Measurements from ENCODE around the gene STXBP6. TPM values are rescaled to one million over a fixed set of nuclear protein-coding genes. Genes with fewer than 3 reads are reported as not detected.

The STXBP6 gene
- total RNA-seq, 4 donors from 2014 or later = 34.9 to 62.1 (median 45.5) TPM

- no peaks in the 10 kb centered on the region for H3K9me3 ChIP-seq
- H3K27ac ChIP-seq = no peak overlapping the region
- 94% methylated on average over 1 of the region's 1 CpG for WGBS
- TF ChIP-seq POLR2A (IDR thresholded peaks at IDR 0.05) (no peak), EP300 (IDR thresholded peaks at IDR 0.05) (no peak), CTCF (IDR thresholded peaks at IDR 0.05) (no peak), POLR2AphosphoS5 (IDR thresholded peaks at IDR 0.05) (no peak)
- DNase-seq (ENCODE audit: low spot score in 2 of 2) = no peak
- H3K36me3 ChIP-seq = no peaks in the 10 kb centered on the region
- H3K4me1 ChIP-seq = peaks cover 5% of the 10 kb centered on the region
- H3K4me3 ChIP-seq = no peak overlapping the region
- no peaks in the 10 kb centered on the region for H3K27me3 ChIP-seq
Observed at GRCh38 chr14:24801024-24801423, 248.9 kb downstream of the STXBP6 start.

DNA sequence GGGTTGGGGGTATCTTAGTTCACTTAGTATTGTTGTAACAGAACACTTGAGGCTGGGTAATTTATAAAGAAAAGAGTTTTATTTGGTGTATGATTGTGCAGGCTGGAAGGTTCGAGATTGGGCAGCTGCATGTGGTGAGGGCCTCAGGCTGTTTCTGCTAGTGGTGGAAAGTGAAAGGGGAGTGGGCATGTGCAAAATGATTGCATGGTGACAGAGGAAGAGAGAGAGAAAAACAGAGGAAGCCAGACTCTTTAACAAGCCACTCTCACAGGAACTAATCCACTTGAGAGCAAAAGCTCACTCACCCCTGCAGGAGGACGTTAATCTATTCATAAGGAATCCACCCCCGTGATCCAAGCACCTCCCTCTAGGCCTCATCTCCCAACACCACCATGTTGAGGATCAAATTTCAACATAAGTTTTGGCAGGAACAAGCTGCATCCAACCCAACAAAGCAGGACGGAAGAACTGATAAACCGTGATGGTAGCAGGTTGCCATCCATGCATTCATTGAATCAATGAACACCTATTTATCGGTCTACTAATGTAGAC is 251.0 kb downstream of the STXBP6 start:
- H3K27ac ChIP-seq = no peak overlapping the region
- H3K4me3 ChIP-seq = no peak overlapping the region
- no peaks in the 10 kb centered on the region for H3K4me1 ChIP-seq
- TF ChIP-seq EP300 (IDR thresholded peaks at IDR 0.05) = no peak
- TF ChIP-seq CTCF (IDR thresholded peaks at IDR 0.05) = no peak
- TF ChIP-seq POLR2AphosphoS5 (IDR thresholded peaks at IDR 0.05) = no peak
- no peak for TF ChIP-seq POLR2A (IDR thresholded peaks at IDR 0.05)
- H3K27me3 ChIP-seq = no peaks in the 10 kb centered on the region
- WGBS = 81% methylated on average over 6 of the region's 6 CpGs
- no peaks in the 10 kb centered on the region for H3K36me3 ChIP-seq
- H3K9me3 ChIP-seq = no peaks in the 10 kb centered on the region
- DNase-seq (ENCODE audit: low spot score in 2 of 2) = no peak

GRCh38 chr14:24795406-24795805 is 254.5 kb downstream of the STXBP6 start:
- no peak for TF ChIP-seq POLR2A (IDR thresholded peaks at IDR 0.05)
- TF ChIP-seq EP300 (IDR thresholded peaks at IDR 0.05) = no peak
- no peak for TF ChIP-seq POLR2AphosphoS5 (IDR thresholded peaks at IDR 0.05)
- no peak for TF ChIP-seq CTCF (IDR thresholded peaks at IDR 0.05)
- Histone ChIP-seq H3K27me3 (no peaks in the 10 kb centered on the region), H3K9me3 (no peaks in the 10 kb centered on the region), H3K36me3 (no peaks in the 10 kb centered on the region), H3K4me1 (no peaks in the 10 kb centered on the region), H3K27ac (no peak overlapping the region), H3K4me3 (no peak overlapping the region)
- 94% methylated on average over 5 of the region's 5 CpGs for WGBS
- no peak for DNase-seq (ENCODE audit: low spot score in 2 of 2)

GRCh38 chr14:24794644-24795305 is 255.2 kb downstream of the STXBP6 start:
- H3K27ac ChIP-seq = no peak overlapping the region
- H3K36me3 ChIP-seq = no peaks in the 10 kb centered on the region
- no peaks in the 10 kb centered on the region for H3K9me3 ChIP-seq
- DNase-seq (ENCODE audit: low spot score in 2 of 2) = no peak
- H3K4me3 ChIP-seq = no peak overlapping the region
- 72% methylated on average over 10 of the region's 10 CpGs for WGBS
- no peaks in the 10 kb centered on the region for H3K27me3 ChIP-seq
- no peak for TF ChIP-seq POLR2A (IDR thresholded peaks at IDR 0.05)
- TF ChIP-seq EP300 (IDR thresholded peaks at IDR 0.05) = no peak
- TF ChIP-seq CTCF (IDR thresholded peaks at IDR 0.05) = no peak
- TF ChIP-seq POLR2AphosphoS5 (IDR thresholded peaks at IDR 0.05) = no peak
- peaks cover under 1% of the 10 kb centered on the region for H3K4me1 ChIP-seq

- TF ChIP-seq EP300 (IDR thresholded peaks at IDR 0.05) (no peak), CTCF (IDR thresholded peaks at IDR 0.05) (no peak), POLR2A (IDR thresholded peaks at IDR 0.05) (no peak), POLR2AphosphoS5 (IDR thresholded peaks at IDR 0.05) (no peak)
- Histone ChIP-seq H3K9me3 (no peaks in the 10 kb centered on the region), H3K27ac (no peak overlapping the region), H3K4me1 (peaks cover 9% of the 10 kb centered on the region), H3K36me3 (no peaks in the 10 kb centered on the region), H3K4me3 (no peak overlapping the region), H3K27me3 (no peaks in the 10 kb centered on the region)
- no peak for DNase-seq (ENCODE audit: low spot score in 2 of 2)
- WGBS = 90% methylated on average over 3 of the region's 3 CpGs
Observed at GRCh38 chr14:24790196-24790595, 259.8 kb downstream of the STXBP6 start.

All from suprapubic skin (tissue), 4 donors.